ENCODE data around the gene ZNF407.

The ZNF407 gene

DNA sequence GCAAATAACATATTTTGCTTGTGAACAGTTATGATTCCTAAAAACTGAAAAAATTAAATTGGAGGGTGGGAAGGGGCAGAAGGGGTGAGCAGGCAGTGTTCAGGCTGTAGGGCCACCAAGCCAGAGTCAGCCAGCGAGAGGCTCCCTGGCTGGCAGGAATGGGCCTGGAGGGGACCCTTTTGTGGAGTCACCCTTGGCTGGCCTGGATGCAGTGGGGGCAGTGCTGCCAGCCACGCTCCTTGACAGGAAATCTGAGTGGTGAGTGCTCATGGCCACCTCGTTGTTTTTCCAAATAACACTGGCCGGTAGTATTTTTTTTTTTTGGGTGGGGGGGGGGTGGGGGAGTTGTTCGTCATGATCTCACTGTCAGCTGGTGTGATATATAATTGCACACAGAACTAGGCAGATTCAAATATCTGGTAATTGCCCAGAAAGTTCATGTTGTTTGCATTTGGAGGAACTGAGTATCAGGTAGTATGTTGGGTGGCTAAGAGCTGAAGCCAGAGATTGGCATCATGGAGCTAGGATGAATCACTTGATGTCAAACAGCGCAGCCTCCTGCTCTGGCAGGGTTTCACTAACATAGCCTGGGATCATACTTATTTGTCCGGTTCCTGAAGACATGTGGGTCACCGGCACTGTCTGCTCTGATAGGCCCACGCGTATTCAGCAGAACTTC, 451.2 kb downstream of the ZNF407 start:
- no peak for DNase-seq (ENCODE audit: low read depth in 2 of 2)

DNA sequence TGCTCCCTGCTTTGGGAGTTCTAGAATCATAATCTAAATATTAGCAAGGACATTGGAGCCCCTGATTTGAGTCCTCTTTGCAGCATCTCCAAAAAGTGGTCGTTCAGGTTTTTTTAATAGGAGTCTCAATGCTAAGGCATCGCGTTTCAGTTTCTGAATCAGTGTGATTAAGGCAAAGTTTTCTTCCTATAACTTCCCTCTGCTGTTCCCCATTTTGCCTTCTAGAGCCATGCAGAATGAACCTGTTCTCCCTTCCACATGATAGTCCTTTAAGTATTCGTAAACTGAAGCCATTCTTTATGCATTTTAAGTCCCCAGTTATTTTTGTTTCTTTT, 451.8 kb downstream of the ZNF407 start:
- no peak for DNase-seq (ENCODE audit: low read depth in 2 of 2)

DNA sequence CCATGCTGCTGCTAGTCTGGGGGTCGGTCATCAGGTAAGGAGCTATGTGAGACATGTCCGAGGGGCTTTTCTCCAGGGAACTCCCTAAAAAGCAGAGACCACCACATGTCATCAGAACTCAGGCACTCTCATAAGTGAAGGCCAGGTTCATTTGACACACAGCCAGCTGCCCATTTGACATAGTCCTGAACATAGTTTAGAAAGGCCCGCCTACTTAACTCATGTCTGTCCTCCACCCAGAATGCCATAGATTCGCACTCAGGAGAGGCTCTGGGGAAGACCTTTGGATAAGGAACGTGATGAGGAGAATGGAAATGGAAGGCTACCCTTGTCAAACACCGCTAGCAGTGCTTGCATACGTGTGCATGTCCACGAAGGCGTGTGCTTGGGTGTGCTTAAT, 454.1 kb downstream of the ZNF407 start:
- DNase-seq (ENCODE audit: low read depth in 2 of 2): no peak

DNA sequence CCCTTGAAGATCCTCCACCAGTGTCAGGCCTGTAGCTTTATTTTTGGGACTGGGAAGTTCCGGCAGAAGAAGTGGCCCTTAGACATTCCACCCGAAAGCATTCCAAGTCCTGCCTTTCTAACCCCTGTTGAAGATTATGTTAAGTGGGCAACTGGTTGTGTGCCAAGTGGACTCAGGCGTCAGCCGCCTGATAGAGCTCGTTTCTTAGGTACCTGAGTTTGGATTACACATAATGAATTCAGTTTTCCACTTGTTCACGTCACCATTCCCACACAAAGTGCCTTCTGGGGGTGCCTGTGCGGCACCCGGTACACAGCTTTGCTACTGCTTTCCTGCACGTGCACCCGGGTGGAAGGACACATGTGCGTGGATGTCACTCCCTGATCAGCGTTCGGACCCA, 454.8 kb downstream of the ZNF407 start:
- no peak for DNase-seq (ENCODE audit: low read depth in 2 of 2)

DNA sequence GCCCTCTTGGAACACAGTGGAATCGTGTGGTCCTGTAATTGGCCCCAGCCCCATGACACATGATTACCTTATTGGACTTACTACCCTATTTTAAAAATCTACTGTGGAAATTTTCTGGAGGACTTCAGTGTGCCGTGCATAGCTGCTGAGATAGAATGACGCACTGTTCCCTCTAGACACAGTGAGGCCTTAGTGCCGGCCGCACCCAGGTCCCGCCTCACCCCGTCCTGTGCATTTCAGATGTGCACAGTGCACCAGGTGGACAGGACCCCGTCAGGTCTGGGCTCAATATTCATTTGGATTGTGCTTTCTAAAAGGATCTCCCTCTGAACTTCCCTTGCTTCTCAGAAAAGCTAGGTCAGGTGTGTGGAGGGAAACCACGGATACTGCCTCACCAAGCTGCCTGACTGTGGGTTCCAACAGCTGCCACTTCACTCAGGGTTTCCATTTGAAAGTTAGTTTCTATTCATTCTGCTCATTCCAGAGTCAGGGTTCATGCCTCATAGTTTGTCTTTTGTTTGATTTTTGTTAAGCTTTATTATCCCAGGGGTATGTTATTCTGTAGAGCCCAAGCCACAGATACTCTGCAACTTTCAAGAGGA, 455.5 kb downstream of the ZNF407 start:
- DNase-seq (ENCODE audit: low read depth in 2 of 2): no peak

DNA sequence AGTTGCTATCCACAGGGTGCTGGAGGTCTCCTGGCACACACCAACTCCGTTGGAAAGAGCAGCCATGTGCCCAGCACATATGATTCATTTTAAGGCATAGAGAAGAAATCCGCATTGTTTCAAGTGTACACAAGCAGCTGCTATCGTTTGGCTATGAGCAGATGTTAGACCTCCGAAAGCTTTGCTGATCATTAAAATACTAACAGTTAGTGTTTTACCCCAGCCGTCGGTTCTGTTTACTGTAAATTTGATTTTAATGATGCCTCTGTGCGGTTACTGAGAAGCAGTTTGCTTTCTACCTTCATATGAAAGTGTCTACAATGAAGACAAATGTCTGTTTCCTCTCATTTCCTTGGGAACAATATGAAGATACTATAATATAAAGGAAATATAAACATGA, 456.4 kb downstream of the ZNF407 start:
- no peak for DNase-seq (ENCODE audit: low read depth in 2 of 2)

DNA sequence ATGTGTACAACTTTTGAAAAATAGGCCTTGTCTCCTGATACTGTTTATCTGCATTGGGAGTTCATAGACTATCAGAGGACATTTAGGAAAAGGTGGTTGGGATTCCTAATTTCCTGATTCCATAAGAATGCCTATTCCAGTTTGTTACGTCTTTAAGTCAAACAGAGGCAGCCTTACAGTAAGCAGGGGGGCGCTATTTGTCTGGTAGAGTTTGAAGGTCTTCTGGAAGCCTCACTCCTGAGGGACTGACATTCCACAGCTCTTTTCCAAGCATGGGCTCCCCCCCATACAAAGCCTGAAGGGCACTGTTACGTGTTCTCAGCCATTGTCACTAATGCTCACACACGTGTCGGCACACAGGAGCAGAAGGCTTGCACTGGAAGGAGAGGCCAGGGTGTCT, 456.9 kb downstream of the ZNF407 start:
- DNase-seq (ENCODE audit: low read depth in 2 of 2): no peak

DNA sequence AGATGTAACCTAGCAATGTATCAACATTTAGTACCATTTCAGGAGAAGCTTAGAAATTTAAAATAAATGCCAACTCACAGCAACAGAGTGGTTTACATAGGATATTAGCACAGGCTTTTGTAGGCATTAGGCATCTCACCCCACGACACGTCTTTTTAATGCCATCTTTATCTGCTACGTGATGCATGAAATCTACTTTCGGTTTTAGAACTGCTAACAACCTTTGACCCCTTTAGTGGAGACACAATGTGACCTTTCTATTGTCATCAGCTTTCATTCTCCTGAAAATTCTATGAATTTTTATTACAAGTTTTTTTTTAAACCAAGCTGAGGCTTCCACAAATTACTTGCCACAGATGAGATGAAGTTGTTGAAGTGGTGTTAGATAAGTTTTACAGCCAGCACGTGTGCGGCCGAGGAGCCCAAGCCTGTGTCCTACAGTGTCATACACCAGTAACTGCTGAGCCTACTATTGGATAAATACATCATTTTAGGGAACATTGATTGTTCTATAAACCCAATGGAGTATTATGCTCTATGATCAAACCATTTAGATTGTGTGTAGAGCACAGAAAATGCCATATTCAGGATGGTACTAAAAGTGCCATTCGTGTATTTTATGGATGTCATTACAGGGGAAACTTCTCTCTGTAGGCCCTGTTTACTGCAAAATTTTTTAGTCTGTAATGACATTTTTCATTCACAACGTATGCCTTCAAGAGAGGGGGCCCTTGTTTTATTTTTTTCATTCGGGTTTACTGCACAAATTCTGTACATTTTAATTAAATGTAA, 459.7 kb downstream of the ZNF407 start:
- DNase-seq (ENCODE audit: low read depth in 2 of 2): no peak

DNA sequence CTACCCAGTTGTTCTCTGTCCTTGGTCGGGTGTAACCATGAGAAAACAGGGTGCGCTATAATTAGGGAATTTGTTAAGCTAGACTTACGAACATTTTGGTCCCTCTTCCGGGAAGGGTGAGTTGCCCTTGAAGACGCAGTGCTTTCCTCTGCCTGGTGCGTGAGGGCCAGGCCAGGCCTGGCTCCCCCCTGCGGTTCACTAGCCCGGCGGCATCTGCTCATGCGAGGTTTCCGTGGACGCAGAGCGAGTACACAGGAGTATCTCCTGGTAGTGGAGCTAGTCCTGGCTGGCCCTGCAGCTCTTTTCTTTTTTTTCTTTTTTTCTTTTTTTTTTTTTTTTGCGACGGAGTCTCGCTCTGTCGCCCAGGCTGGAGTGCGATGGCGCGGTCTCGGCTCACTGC, 462.5 kb downstream of the ZNF407 start:
- DNase-seq (ENCODE audit: low read depth in 2 of 2): no peak

DNA sequence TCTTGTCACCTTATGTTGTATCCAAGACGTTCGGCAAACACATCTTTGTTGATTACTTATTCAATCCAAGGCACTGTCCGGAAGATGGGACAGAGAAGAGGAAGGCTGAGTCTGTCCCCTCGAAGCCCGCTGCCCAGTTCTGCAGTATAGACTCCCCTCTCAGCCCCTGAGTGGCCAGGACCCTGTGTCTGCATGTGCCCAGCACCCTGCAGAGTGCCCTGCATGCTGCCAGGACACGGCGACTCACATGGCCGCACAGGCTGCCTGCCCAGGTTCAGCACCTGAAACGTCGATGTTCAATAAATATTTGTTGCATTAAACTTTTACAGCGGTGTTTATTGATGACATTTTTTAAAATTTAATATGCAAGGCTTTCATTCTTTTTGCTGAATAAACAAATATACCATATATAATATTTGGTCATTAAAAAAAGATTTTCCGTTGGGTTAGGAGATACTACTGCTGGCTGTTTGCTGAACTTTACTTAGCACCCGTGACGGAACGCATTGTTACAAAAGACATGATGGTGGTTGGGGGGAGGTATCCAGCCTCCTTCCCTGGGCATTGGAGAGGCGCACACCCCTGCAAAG, 464.7 kb downstream of the ZNF407 start:
- DNase-seq (ENCODE audit: low read depth in 2 of 2): no peak

DNA sequence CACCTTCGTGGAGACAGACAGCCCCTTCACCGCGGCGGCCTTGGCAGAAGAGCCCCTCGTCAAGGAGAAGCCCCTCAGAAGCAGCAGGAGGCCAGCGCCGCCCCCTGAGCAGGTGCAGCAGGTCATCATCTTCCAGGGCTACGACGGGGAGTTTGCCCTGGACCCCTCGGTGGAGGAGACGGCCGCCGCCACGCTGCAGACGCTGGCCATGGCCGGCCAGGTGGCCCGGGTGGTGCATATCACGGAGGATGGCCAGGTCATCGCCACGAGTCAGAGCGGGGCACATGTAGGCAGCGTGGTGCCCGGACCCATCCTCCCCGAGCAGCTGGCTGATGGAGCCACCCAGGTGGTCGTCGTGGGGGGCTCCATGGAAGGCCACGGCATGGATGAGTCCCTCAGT, 465.5 kb downstream of the ZNF407 start:
- no peak for DNase-seq (ENCODE audit: low read depth in 2 of 2)

DNA sequence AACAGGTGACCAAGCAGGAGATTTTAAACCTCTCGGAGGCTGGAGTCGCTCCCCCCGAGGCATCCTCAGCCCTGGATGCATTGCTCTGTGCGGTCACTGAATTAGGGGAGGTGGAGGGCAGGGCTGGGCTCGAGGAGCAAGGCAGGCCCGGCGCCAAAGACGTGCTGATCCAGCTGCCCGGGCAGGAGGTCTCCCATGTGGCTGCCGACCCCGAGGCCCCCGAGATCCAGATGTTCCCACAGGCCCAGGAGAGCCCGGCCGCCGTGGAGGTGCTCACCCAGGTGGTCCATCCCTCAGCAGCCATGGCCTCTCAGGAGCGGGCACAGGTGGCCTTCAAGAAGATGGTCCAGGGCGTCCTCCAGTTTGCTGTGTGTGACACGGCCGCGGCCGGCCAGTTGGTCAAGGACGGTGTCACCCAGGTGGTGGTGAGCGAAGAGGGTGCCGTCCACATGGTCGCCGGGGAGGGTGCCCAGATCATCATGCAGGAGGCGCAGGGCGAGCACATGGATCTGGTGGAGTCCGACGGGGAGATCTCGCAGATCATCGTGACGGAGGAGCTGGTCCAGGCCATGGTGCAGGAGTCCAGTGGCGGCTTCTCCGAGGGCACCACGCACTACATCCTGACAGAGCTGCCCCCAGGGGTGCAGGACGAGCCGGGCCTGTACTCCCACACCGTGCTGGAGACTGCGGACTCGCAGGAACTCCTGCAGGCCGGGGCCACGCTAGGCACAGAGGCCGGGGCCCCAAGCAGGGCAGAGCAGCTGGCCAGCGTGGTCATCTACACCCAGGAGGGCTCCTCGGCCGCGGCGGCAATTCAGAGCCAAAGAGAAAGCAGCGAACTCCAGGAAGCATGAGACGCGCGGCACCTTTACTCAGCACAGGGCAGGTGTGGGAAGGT, 466.2 kb downstream of the ZNF407 start:
- no peak for DNase-seq (ENCODE audit: low read depth in 2 of 2)

DNA sequence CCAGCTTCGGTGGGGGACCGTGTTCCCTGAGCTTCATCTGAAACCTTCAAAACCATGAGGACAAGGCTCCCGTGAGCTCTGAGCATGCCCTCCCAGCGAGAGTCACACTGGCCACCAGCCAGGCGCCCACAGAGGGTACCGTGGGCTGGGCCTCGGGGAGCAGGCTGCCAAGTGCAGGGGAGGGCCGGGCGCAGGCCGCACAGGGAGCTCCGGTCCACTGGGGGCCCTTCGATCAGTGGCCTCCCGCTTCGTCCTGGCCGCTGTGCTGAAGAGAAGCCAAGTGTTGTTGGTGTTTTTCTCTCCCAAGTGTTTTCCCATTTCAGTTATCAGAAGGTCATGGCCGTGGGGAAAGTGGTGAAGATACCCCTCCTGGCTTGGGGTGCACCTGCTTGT, 466.8 kb downstream of the ZNF407 start:
- no peak for DNase-seq (ENCODE audit: low read depth in 2 of 2)

DNA sequence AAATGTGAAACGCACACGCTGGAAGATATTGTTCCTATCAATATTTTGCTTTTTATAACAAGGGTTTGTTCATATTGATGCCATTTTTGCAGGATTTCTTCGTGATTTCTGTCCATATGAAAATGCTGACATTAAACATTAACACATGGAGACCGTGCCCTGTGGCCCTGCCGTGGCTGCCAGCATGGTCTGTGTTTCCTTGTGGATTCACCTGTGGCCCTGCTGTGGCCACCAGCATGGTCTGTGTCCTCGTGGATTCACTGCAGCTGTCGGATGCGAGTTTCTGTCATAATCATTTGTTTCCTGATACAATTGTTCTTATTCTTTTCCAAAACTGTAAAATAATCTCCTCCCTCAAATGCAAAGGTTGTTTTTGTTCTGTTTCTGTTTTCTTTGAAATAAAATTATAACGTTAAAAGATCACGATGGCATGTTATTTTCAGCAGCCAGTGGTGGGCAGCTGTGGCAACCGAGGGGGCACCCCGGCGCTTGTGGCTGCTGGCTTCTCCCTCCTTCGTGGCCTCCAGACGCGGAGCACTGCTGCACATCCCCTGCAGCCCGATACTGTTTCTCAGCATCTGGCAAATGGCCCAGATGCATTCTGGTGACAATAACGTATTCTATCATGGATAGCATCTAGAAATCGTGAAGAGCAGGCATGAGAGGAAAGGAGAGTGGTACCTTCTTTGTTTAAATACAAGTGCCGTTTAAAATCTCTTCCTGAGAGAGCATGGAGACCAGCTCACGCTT, 467.8 kb downstream of the ZNF407 start:
- DNase-seq (ENCODE audit: low read depth in 2 of 2): no peak

DNA sequence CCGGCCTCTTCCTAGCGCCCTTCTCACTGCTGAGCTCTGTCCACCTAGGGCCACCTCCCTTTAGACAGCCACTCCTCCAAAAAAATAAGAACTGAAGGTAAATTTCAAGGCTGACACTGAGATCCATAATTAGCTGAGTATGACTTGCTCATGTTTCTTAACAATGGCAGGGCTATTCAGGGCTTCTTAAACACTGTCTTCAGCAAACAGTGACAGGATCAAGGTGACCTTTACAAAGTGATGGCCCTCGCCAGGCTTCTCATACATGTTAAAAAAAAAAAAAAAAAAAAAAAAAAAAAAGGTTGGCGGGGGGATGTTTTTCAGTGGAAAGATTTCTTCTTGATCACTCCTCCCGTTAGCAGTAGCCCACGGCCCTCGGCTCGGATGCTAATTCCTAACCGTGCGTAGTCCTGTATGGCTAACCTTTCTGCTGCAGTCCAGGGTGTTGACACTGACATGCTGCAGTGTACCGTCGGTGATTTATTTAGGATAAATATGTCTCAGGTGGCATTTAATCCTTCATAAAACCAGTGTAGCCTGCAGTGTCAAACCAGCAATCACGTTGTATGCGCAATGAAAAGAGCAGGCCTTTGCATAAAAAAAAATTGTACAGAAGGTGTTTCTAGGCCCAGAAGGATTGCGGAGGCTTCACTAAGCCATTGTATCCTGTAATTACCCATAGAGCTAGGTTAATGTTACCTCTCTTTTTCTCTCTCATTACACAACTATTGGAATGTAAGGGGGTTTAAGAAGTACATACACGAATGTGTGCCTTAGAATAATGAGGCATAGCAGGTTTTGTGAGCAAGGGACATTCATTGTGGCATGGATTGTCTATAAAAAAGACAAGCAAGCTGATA, 468.6 kb downstream of the ZNF407 start:
- DNase-seq (ENCODE audit: low read depth in 2 of 2): no peak

DNA sequence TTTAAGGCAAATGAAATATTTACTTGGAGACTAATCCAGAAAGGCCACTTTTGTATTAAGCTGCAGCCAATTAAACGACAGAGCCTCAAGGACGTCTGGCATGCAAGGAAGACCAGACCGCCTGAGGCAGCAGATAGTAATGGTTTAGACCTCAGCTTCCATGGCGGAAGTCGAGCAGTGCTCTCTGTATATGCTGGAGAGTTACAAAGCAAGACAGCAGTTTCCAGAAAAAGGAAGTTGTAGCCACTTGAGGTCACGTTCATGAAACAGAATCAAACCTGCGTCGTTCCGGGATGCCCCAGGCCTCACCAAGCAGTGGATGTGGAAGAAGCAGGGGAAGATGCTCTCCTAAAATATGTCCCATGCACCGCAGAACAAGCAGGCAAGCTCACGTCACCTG, 469.3 kb downstream of the ZNF407 start:
- DNase-seq (ENCODE audit: low read depth in 2 of 2): no peak

DNA sequence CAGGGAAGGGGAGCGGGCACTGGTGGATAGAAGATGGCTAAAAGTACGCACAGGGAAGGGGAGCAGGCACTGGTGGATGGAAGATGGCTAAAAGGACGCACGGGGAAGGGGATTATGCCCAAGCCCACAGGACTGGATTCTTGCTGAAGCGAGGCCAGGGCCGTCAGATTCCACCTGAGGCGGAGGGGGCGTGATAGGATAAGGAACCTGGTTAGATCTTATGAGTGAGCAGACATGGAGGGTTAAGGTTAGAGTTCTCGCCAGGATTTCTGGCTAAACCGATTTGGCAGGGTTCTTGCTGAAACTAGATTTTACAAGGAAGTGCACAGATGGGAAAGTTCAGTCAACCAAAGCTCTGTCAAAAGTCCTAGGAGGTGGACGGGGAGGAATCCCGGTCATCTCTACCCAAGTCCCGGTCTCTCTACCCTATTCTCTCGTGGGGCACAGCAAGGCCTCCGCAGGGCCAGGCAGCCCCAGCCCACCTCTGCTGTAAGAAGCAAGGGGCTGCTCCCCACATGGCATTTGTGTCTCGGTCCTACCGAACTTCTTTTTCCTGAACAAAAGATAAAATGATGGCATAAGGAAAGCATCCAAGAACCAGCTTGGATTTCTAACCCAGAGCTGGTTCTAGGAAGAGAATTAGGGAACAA, 470.5 kb downstream of the ZNF407 start:
- DNase-seq (ENCODE audit: low read depth in 2 of 2): no peak

DNA sequence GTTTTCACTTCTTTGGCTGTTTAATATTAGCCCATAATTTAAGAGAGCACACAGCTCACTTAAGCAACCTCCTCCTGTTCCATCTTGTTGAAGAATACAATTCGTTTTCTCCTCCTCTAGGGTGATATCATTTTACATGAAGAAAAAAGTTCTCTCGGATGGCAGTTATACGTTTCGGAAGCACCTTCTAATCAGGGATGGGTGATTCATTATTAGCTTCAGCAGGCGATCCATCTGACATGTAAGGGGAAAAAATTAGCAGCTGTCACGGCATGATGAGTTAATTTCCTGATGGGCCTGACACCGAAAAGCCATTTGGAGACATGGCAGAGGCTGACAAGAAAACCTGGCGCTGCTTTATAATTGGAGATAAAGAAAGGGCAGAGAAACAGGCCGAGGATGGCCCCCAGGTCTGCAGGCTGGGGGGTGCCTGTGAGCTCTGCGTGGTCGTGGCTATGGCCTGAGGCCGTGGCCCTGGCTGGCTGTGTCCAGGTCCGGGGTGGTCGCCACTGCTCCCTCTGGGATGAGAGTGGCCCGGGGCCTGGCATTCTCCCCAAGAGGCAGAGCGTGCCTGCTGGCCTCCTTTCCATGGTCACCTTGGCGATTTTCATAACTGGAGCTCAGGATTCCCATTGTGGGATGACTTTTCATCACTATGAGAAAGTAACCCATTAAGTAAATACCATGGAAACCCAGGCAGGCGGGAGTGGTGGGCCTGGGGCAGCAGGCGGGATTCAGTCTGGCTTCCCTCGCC, 471.2 kb downstream of the ZNF407 start:
- no peak for DNase-seq (ENCODE audit: low read depth in 2 of 2)

DNA sequence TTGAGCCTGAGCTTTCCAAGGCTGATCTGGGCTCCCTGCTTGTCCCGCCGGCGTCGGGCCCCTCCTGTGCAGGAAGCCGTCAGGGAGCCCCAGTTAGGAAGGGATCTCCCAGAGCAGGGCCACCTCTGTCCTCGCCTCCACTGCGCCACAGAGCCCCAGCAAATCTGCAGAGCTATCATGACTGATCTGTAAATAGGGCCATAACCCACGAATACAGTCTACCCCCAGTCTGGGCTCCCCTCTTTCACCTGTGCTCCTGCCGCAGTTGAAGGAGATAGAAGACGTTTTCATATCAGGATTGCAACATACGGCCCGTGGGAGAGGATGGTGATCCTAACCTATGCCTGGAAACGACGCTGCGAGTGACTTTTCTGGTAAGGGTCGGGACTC, 472.6 kb downstream of the ZNF407 start:
- DNase-seq (ENCODE audit: low read depth in 2 of 2): no peak

Data from stimulated activated CD8-positive, alpha-beta memory T cell treated with anti-CD3 and anti-CD28 coated beads, Interleukin-15, amount 100 ng/mL, for 48 hours (primary cell).